Smooth muscle cell of the pulmonary artery (primary cell): ENCODE data around the gene MYL10. TPM values are rescaled to one million over a fixed set of nuclear protein-coding genes. Genes with fewer than 3 reads are reported as not detected.

Experiments used
- total RNA-seq: library from RNA; depleted of rRNA; stranded (reverse); fragments of >200 nt; gene quantifications from 2 replicates; pipeline ENCODE4 v1.2.3, GENCODE V29; 2014

The MYL10 gene
- not detected in 2 replicates for total RNA-seq

GRCh38 chr7:101629171-101629570, at the start of gene MYL10:
TSS of gene MYL10 (minus strand) at chr7:101629296. CDS start at chr7:101629118, 178 bp downstream.

Other genes with a start within 250 kb of the MYL10 start
- gene CUX1, start 188.3 kb upstream of the MYL10 start, total RNA-seq: 88.7 and 138 TPM in 2 replicates